Measurements from ENCODE around the gene GARNL3. TPM values are rescaled to one million over a fixed set of nuclear protein-coding genes. Genes with fewer than 3 reads are reported as not detected.

GARNL3 gene
- total and polyA plus RNA-seq, 2 of the 13 experiments (the other 11 are each of a cell fraction or from before 2014, with no cell fraction given), result 3.9 to 11.0 TPM

DNA sequence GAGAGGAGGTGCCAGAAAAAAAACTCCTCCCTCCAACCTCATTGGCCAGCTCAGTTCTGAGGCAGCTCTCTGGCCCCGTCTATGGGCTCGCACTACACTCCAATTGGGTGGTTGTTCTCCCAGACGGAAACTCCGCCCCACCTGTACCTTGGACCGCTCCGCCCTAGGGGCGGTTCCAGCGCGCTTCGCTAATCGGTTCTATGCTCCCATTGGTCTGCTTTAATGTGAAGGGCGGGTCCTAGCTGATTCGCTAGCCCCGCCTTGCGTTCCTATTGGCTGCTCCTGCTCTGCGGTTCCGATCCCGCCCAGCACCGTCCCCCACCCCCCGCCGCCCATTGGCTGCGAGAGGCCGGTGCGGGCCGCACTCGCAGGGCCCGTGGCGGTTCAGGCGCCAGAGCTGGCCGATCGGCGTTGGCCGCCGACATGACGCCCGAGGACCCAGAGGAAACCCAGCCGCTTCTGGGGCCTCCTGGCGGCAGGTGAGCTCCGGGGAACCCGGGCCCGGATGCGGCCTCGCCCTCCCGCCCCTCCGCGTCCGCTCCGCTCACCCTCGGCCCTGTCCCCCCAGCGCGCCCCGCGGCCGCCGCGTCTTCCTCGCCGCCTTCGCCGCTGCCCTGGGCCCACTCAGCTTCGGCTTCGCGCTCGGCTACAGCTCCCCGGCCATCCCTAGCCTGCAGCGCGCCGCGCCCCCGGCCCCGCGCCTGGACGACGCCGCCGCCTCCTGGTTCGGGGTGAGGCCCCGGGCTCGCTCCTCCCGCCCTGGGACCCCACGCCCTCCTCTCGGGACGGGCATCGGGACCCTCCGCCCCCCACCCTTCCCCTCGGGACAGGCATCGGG lies 132.5 kb downstream of the GARNL3 start, which contains the start of gene SLC2A8 (continued):
- TF ChIP-seq, protein P1, sequence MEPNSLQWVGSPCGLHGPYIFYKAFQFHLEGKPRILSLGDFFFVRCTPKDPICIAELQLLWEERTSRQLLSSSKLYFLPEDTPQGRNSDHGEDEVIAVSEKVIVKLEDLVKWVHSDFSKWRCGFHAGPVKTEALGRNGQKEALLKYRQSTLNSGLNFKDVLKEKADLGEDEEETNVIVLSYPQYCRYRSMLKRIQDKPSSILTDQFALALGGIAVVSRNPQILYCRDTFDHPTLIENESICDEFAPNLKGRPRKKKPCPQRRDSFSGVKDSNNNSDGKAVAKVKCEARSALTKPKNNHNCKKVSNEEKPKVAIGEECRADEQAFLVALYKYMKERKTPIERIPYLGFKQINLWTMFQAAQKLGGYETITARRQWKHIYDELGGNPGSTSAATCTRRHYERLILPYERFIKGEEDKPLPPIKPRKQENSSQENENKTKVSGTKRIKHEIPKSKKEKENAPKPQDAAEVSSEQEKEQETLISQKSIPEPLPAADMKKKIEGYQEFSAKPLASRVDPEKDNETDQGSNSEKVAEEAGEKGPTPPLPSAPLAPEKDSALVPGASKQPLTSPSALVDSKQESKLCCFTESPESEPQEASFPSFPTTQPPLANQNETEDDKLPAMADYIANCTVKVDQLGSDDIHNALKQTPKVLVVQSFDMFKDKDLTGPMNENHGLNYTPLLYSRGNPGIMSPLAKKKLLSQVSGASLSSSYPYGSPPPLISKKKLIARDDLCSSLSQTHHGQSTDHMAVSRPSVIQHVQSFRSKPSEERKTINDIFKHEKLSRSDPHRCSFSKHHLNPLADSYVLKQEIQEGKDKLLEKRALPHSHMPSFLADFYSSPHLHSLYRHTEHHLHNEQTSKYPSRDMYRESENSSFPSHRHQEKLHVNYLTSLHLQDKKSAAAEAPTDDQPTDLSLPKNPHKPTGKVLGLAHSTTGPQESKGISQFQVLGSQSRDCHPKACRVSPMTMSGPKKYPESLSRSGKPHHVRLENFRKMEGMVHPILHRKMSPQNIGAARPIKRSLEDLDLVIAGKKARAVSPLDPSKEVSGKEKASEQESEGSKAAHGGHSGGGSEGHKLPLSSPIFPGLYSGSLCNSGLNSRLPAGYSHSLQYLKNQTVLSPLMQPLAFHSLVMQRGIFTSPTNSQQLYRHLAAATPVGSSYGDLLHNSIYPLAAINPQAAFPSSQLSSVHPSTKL (CRISPR knock-in tag; IDR thresholded peaks at IDR 0.05), result no peak
- no peak for TF ChIP-seq XBP1 (CRISPR knock-in tag; IDR thresholded peaks at IDR 0.05)
- no peak for TF ChIP-seq ZNF629 (CRISPR knock-in tag; conservative IDR thresholded peaks at IDR 0.05)
- no peak for TF ChIP-seq SNAPC4 (CRISPR knock-in tag; IDR thresholded peaks at IDR 0.05)
- no peak for TF ChIP-seq ZNF414 (CRISPR knock-in tag; IDR thresholded peaks at IDR 0.05)
- 0 out of 2 replicates have a peak, but pooled peaks have one; percentile 48 for TF ChIP-seq TBP (CRISPR knock-in tag; IDR thresholded peaks at IDR 0.05)
- no peak for TF ChIP-seq ZNF12 (CRISPR knock-in tag; IDR thresholded peaks at IDR 0.05)
- no peak for TF ChIP-seq TERF1 (CRISPR knock-in tag; IDR thresholded peaks at IDR 0.05)
- TF ChIP-seq NFKB2 (CRISPR knock-in tag; IDR thresholded peaks at IDR 0.05; ENCODE audit: borderline replicate concordance), result no peak; the same call in 1 of the 2 replicates
- no peak for TF ChIP-seq ZNF674 (CRISPR knock-in tag; IDR thresholded peaks at IDR 0.05; ENCODE audit: low read depth)
- TF ChIP-seq ZNF382 (CRISPR knock-in tag; IDR thresholded peaks at IDR 0.05; ENCODE audit: borderline replicate concordance), result no peak
- TF ChIP-seq ATF7-NPFF (CRISPR knock-in tag; IDR thresholded peaks at IDR 0.05; ENCODE audit: low read depth), result peak; percentile 63
- TF ChIP-seq ZBTB7B (CRISPR knock-in tag; IDR thresholded peaks at IDR 0.05), result no peak
- no peak for TF ChIP-seq ZNF773 (CRISPR knock-in tag; IDR thresholded peaks at IDR 0.05; ENCODE audit: borderline replicate concordance)
- TF ChIP-seq ZNF260 (CRISPR knock-in tag; IDR thresholded peaks at IDR 0.05; ENCODE audit: borderline replicate concordance, low read depth), result no peak
- TF ChIP-seq KMT2A (CRISPR knock-in tag; IDR thresholded peaks at IDR 0.05), result no peak
- TF ChIP-seq MYC (CRISPR knock-in tag; IDR thresholded peaks at IDR 0.05; ENCODE audit: borderline replicate concordance), result peak; percentile 52
- 0 out of 2 replicates have a peak, but pooled peaks have one; percentile 43 for TF ChIP-seq SNAI1 (CRISPR knock-in tag; IDR thresholded peaks at IDR 0.05; ENCODE audit: borderline replicate concordance)
